Smooth muscle cell (in vitro differentiated cells): ENCODE measurements around the gene BCL2L12. TPM values are rescaled to one million over a fixed set of nuclear protein-coding genes. Genes with fewer than 3 reads are reported as not detected.
A peak's percentile ranks its signal among the peaks of the same experiment; 100 is the strongest.

Experiments
- DNase-seq: peaks from one replicate; lab custom pipeline; 2025; ENCODE audit not compliant: unreplicated experiment; lab: John Stamatoyannopoulos, UW
- H2AFZ ChIP-seq: fragments of 200-600 bp; sonication (generic); 2 replicates; pipeline ENCODE4 v1.6.0; 2016; ENCODE audit warnings: antibody characterized with exemption, low read depth, mild to moderate bottlenecking
- H3F3A ChIP-seq: fragments of 200-600 bp; sonication (generic); 2 replicates; pipeline ENCODE4 v1.6.0; 2017; ENCODE audit warnings: antibody characterized with exemption, low read depth
- H3K27ac ChIP-seq: fragments of 200-600 bp; sonication (generic); 2 replicates; pipeline ENCODE4 v1.5.1; 2016; ENCODE audit warnings: low read depth, mild to moderate bottlenecking
- H3K27me3 ChIP-seq: fragments of 200-600 bp; sonication (generic); 2 replicates; pipeline ENCODE4 v1.6.1; 2016; ENCODE audit warnings: low read depth, mild to moderate bottlenecking
- H3K36me3 ChIP-seq: fragments of 200-600 bp; sonication (generic); 2 replicates; pipeline ENCODE4 v1.5.1; 2016; ENCODE audit warnings: low read depth
- H3K4me1 ChIP-seq: fragments of 200-600 bp; sonication (generic); 2 replicates; pipeline ENCODE4 v1.5.1; 2016; ENCODE audit warnings: low read depth
- H3K4me2 ChIP-seq: fragments of 200-600 bp; sonication (generic); 2 replicates; pipeline ENCODE4 v1.6.0; 2016; ENCODE audit warnings: mild to moderate bottlenecking
- H3K4me3 ChIP-seq: fragments of 200-600 bp; sonication (generic); 2 replicates; pipeline ENCODE4 v1.5.1; 2016; ENCODE audit warnings: mild to moderate bottlenecking
- H3K79me2 ChIP-seq: fragments of 200-600 bp; sonication (generic); 2 replicates; pipeline ENCODE4 v1.6.0; 2016; ENCODE audit warnings: low read depth, mild to moderate bottlenecking
- H3K9ac ChIP-seq: fragments of 200-600 bp; sonication (generic); 2 replicates; pipeline ENCODE4 v1.6.0; 2016; ENCODE audit warnings: low read depth
- H3K9me3 ChIP-seq: fragments of 200-600 bp; sonication (generic); replicated peaks from 2 replicates; pipeline ENCODE4 v1.5.1; 2016; ENCODE audit warnings: low read depth
- H4K20me1 ChIP-seq: fragments of 200-600 bp; sonication (generic); 2 replicates; pipeline ENCODE4 v1.6.0; 2016; ENCODE audit warnings: low read depth
- CTCF ChIP-seq: fragments of 200-600 bp; sonication (generic); IDR thresholded peaks from 2 replicates; pipeline ENCODE4 v1.5.1; 2017; ENCODE audit warnings: borderline replicate concordance, mild to moderate bottlenecking, antibody characterized with exemption; ENCODE audit not compliant: insufficient read depth, poor library complexity, severe bottlenecking
- WGBS: methylation state at CpG from one replicate; pipeline ENCODE4 v1.1.7; 2016; ENCODE audit warnings: low lambda C conversion rate; 5-methylcytosine and 5-hydroxymethylcytosine counted together
- polyA plus RNA-seq: library from polyadenylated mRNA; unstranded; fragments of >200 nt; fragmentation: Nextera tagmentation; extraction: Ambion mirVana; gene quantifications from 2 replicates; pipeline ENCODE4 v1.2.1, GENCODE V29; 2016
- total RNA-seq: library from RNA; depleted of rRNA; stranded (reverse); fragments of >200 nt; gene quantifications from 2 replicates; pipeline ENCODE4 v1.2.3, GENCODE V29; 2014

BCL2L12 gene
- total and polyA plus RNA-seq, 2 experiments from 2014 or later = 10.8 to 34.0 TPM

- Histone ChIP-seq H3K36me3 (no peaks in the 10 kb centered on the region), H3K79me2 (peaks cover 33% of the 10 kb centered on the region), H3K27ac (peak overlapping the region; percentile 80), H3K4me2 (peak overlapping the region; percentile 97), H3K4me3 (peak overlapping the region; percentile 78), H2AFZ (no peak overlapping the region), H4K20me1 (peaks cover 6% of the 10 kb centered on the region), H3K9ac (peak overlapping the region; percentile 84), H3F3A (peaks cover 7% of the 10 kb centered on the region), H3K4me1 (peaks cover 41% of the 10 kb centered on the region), H3K9me3 (no peaks in the 10 kb centered on the region), H3K27me3 (no peaks in the 10 kb centered on the region)
- no peak for DNase-seq
- WGBS = 15% methylated on average over 17 of the region's 31 CpGs
- no peak for TF ChIP-seq CTCF
Measured at GRCh38 chr19:49639401-49640112, 26.2 kb upstream of the BCL2L12 start.

GRCh38 chr19:49640113-49640898 is 25.4 kb upstream of the BCL2L12 start, which contains the start of gene RRAS:
RRAS (minus strand) TSS chr19:49640143; CDS start chr19:49640098, 45 bp downstream.
- Histone ChIP-seq H3K4me3 (peak within 1 kb of the TSS; percentile 78), H3K4me1 (peaks cover 41% of the 10 kb centered on the region), H3K27me3 (no peaks in the 10 kb centered on the region), H3K27ac (peak within 1 kb of the TSS; percentile 100), H3K9ac (peak within 1 kb of the TSS; percentile 99), H3F3A (peaks cover 7% of the 10 kb centered on the region), H2AFZ (no peak within 1 kb of the TSS), H3K79me2 (peaks cover 41% of the 10 kb centered on the region), H3K4me2 (peak within 1 kb of the TSS; percentile 97), H4K20me1 (peaks cover 13% of the 10 kb centered on the region), H3K9me3 (no peaks in the 10 kb centered on the region), H3K36me3 (no peaks in the 10 kb centered on the region)
- DNase-seq = peak; percentile 100
- no peak for TF ChIP-seq CTCF
- 0% methylated on average over 39 of the region's 51 CpGs for WGBS

GRCh38 chr19:49641688-49642491 is 23.8 kb upstream of the BCL2L12 start, which contains the start of gene SCAF1:
SCAF1 (plus strand) TSS chr19:49642209; CDS start chr19:49645027, 2,818 bp downstream.
- no peak within 1 kb of the TSS for H2AFZ ChIP-seq
- WGBS = 1% methylated on average over 59 of the region's 87 CpGs

More at GRCh38 chr19:49641688-49642491, 23.8 kb upstream of the BCL2L12 start, which contains the start of gene SCAF1:
- peaks cover 41% of the 10 kb centered on the region for H3K4me1 ChIP-seq
- H3K79me2 ChIP-seq = peaks cover 44% of the 10 kb centered on the region
- H3K4me3 ChIP-seq = peak within 1 kb of the TSS; percentile 84
- peak within 1 kb of the TSS; percentile 99 for H3K9ac ChIP-seq
- no peaks in the 10 kb centered on the region for H3K27me3 ChIP-seq
- peak; percentile 96 for DNase-seq
- H4K20me1 ChIP-seq = peaks cover 27% of the 10 kb centered on the region
- peaks cover 7% of the 10 kb centered on the region for H3F3A ChIP-seq
- H3K9me3 ChIP-seq = no peaks in the 10 kb centered on the region
- peak within 1 kb of the TSS; percentile 100 for H3K27ac ChIP-seq
- TF ChIP-seq CTCF = no peak
- H3K36me3 ChIP-seq = no peaks in the 10 kb centered on the region
- peak within 1 kb of the TSS; percentile 92 for H3K4me2 ChIP-seq
